ENCODE data around the gene AUTS2.
A peak's percentile ranks its signal among the peaks of the same experiment; 100 is the strongest.

AUTS2 gene

GRCh38 chr7:70734411-70734810 is 1136.1 kb downstream of the AUTS2 start:
- no peak overlapping the region for H3K4ac ChIP-seq (ENCODE audit: low read depth, low read length)
- no CpG with 5 or more reads among the region's 2 CpGs for WGBS (ENCODE audit: extremely low coverage, insufficient coverage, low lambda C conversion rate)
- no peaks in the 10 kb centered on the region for H3K36me3 ChIP-seq (ENCODE audit: control insufficient read depth, insufficient read depth, low read length)
- H3K27me3 ChIP-seq (ENCODE audit: insufficient read depth, low read length, poor library complexity): no peaks in the 10 kb centered on the region
- no peak overlapping the region for H3K18ac ChIP-seq (ENCODE audit: low read length)
- no peak for DNase-seq
- H3K56ac ChIP-seq (ENCODE audit: low read length): no peak overlapping the region
- no peak overlapping the region for H3K4me3 ChIP-seq (ENCODE audit: low read length)
- H4K8ac ChIP-seq (ENCODE audit: low read depth, low read length): no peak overlapping the region
- peaks cover 24% of the 10 kb centered on the region for H3K79me2 ChIP-seq (ENCODE audit: control insufficient read depth, insufficient read depth, low read length)
- H3K79me1 ChIP-seq (ENCODE audit: low read length): peaks cover 7% of the 10 kb centered on the region
- no peak overlapping the region for H3K23ac ChIP-seq (ENCODE audit: low read length)
- H3K9ac ChIP-seq (ENCODE audit: low read length): no peak overlapping the region
- no peak overlapping the region for H3K4me2 ChIP-seq (ENCODE audit: low read length)
- no peak overlapping the region for H2BK5ac ChIP-seq (ENCODE audit: low read length)
- H3K4me1 ChIP-seq (ENCODE audit: control insufficient read depth, low read depth, low read length): peaks cover under 1% of the 10 kb centered on the region
- H4K5ac ChIP-seq (ENCODE audit: low read length): no peak overlapping the region
- H2BK15ac ChIP-seq (replicated peaks; ENCODE audit: low read depth): no peak overlapping the region
- H2BK120ac ChIP-seq (ENCODE audit: low read depth, low read length): no peak overlapping the region
- H2AK5ac ChIP-seq (ENCODE audit: low read length): no peak overlapping the region
- no peak overlapping the region for H3K27ac ChIP-seq (ENCODE audit: low read depth, low read length)

- H3K27ac ChIP-seq (ENCODE audit: low read depth, low read length): no peak overlapping the region
These were observed 1137.0 kb downstream of the AUTS2 start for GRCh38 chr7:70735313-70735712.

GRCh38 chr7:70736715-70737460 is 1138.6 kb downstream of the AUTS2 start:
- no peak for DNase-seq
- Histone ChIP-seq H2BK5ac (ENCODE audit: low read length) (no peak overlapping the region), H3K56ac (ENCODE audit: low read length) (no peak overlapping the region), H2AK5ac (ENCODE audit: low read length) (no peak overlapping the region), H4K5ac (ENCODE audit: low read length) (no peak overlapping the region), H3K36me3 (ENCODE audit: control insufficient read depth, insufficient read depth, low read length) (no peaks in the 10 kb centered on the region), H3K23ac (ENCODE audit: low read length) (no peak overlapping the region), H3K18ac (ENCODE audit: low read length) (no peak overlapping the region), H3K27ac (ENCODE audit: low read depth, low read length) (no peak overlapping the region), H3K4me2 (ENCODE audit: low read length) (no peak overlapping the region), H3K4me1 (ENCODE audit: control insufficient read depth, low read depth, low read length) (no peaks in the 10 kb centered on the region), H3K4me3 (ENCODE audit: low read length) (no peak overlapping the region), H3K27me3 (ENCODE audit: insufficient read depth, low read length, poor library complexity) (no peaks in the 10 kb centered on the region), H4K8ac (ENCODE audit: low read depth, low read length) (no peak overlapping the region), H3K79me1 (ENCODE audit: low read length) (peaks cover 4% of the 10 kb centered on the region), H3K79me2 (ENCODE audit: control insufficient read depth, insufficient read depth, low read length) (peaks cover 20% of the 10 kb centered on the region), H3K4ac (ENCODE audit: low read depth, low read length) (no peak overlapping the region), H2BK120ac (ENCODE audit: low read depth, low read length) (no peak overlapping the region), H2BK15ac (replicated peaks; ENCODE audit: low read depth) (no peak overlapping the region), H3K9ac (ENCODE audit: low read length) (no peak overlapping the region)
- WGBS (ENCODE audit: extremely low coverage, insufficient coverage, low lambda C conversion rate): no CpG with 5 or more reads among the region's 11 CpGs

More at GRCh38 chr7:70735313-70735712, 1137.0 kb downstream of the AUTS2 start:
- Histone ChIP-seq H3K4me3 (ENCODE audit: low read length) (no peak overlapping the region), H4K8ac (ENCODE audit: low read depth, low read length) (no peak overlapping the region), H3K36me3 (ENCODE audit: control insufficient read depth, insufficient read depth, low read length) (no peaks in the 10 kb centered on the region), H3K27me3 (ENCODE audit: insufficient read depth, low read length, poor library complexity) (no peaks in the 10 kb centered on the region), H2BK15ac (replicated peaks; ENCODE audit: low read depth) (no peak overlapping the region), H3K79me2 (ENCODE audit: control insufficient read depth, insufficient read depth, low read length) (peaks cover 21% of the 10 kb centered on the region), H3K4me2 (ENCODE audit: low read length) (no peak overlapping the region), H3K9ac (ENCODE audit: low read length) (no peak overlapping the region), H3K56ac (ENCODE audit: low read length) (no peak overlapping the region), H2AK5ac (ENCODE audit: low read length) (no peak overlapping the region), H4K5ac (ENCODE audit: low read length) (no peak overlapping the region), H3K23ac (ENCODE audit: low read length) (no peak overlapping the region), H2BK5ac (ENCODE audit: low read length) (no peak overlapping the region), H2BK120ac (ENCODE audit: low read depth, low read length) (no peak overlapping the region), H3K4ac (ENCODE audit: low read depth, low read length) (no peak overlapping the region), H3K79me1 (ENCODE audit: low read length) (peaks cover 7% of the 10 kb centered on the region), H3K4me1 (ENCODE audit: control insufficient read depth, low read depth, low read length) (no peaks in the 10 kb centered on the region), H3K18ac (ENCODE audit: low read length) (no peak overlapping the region)
- DNase-seq: no peak
- WGBS (ENCODE audit: extremely low coverage, insufficient coverage, low lambda C conversion rate): no CpG with 5 or more reads among the region's 11 CpGs

- Histone ChIP-seq H4K5ac (ENCODE audit: low read length) (no peak overlapping the region), H3K27me3 (ENCODE audit: insufficient read depth, low read length, poor library complexity) (no peaks in the 10 kb centered on the region), H3K4me1 (ENCODE audit: control insufficient read depth, low read depth, low read length) (no peaks in the 10 kb centered on the region), H3K79me2 (ENCODE audit: control insufficient read depth, insufficient read depth, low read length) (peaks cover 16% of the 10 kb centered on the region), H3K18ac (ENCODE audit: low read length) (no peak overlapping the region), H2AK5ac (ENCODE audit: low read length) (no peak overlapping the region), H3K4me3 (ENCODE audit: low read length) (no peak overlapping the region), H3K79me1 (ENCODE audit: low read length) (no peaks in the 10 kb centered on the region), H3K4ac (ENCODE audit: low read depth, low read length) (no peak overlapping the region), H2BK15ac (replicated peaks; ENCODE audit: low read depth) (no peak overlapping the region), H3K56ac (ENCODE audit: low read length) (no peak overlapping the region), H3K9ac (ENCODE audit: low read length) (no peak overlapping the region), H3K23ac (ENCODE audit: low read length) (no peak overlapping the region), H4K8ac (ENCODE audit: low read depth, low read length) (no peak overlapping the region), H2BK120ac (ENCODE audit: low read depth, low read length) (no peak overlapping the region), H3K4me2 (ENCODE audit: low read length) (no peak overlapping the region), H3K27ac (ENCODE audit: low read depth, low read length) (no peak overlapping the region), H2BK5ac (ENCODE audit: low read length) (no peak overlapping the region), H3K36me3 (ENCODE audit: control insufficient read depth, insufficient read depth, low read length) (no peaks in the 10 kb centered on the region)
- no CpG with 5 or more reads among the region's 8 CpGs for WGBS (ENCODE audit: extremely low coverage, insufficient coverage, low lambda C conversion rate)
- peak; percentile 65 for DNase-seq
These were observed 1140.0 kb downstream of the AUTS2 start for GRCh38 chr7:70738151-70738885.

- no peak for DNase-seq
- no peak overlapping the region for H3K18ac ChIP-seq (ENCODE audit: low read length)
- WGBS (ENCODE audit: extremely low coverage, insufficient coverage, low lambda C conversion rate): no CpG with 5 or more reads among the region's 7 CpGs
- H2BK5ac ChIP-seq (ENCODE audit: low read length): no peak overlapping the region
- H2AK5ac ChIP-seq (ENCODE audit: low read length): no peak overlapping the region
- no peak overlapping the region for H2BK15ac ChIP-seq (replicated peaks; ENCODE audit: low read depth)
- no peak overlapping the region for H3K4me2 ChIP-seq (ENCODE audit: low read length)
- peaks cover 5% of the 10 kb centered on the region for H3K79me1 ChIP-seq (ENCODE audit: low read length)
- H3K4me1 ChIP-seq (ENCODE audit: control insufficient read depth, low read depth, low read length): no peaks in the 10 kb centered on the region
- no peaks in the 10 kb centered on the region for H3K27me3 ChIP-seq (ENCODE audit: insufficient read depth, low read length, poor library complexity)
- no peak overlapping the region for H3K56ac ChIP-seq (ENCODE audit: low read length)
- H4K8ac ChIP-seq (ENCODE audit: low read depth, low read length): no peak overlapping the region
- no peak overlapping the region for H2BK120ac ChIP-seq (ENCODE audit: low read depth, low read length)
- no peak overlapping the region for H4K5ac ChIP-seq (ENCODE audit: low read length)
- no peak overlapping the region for H3K9ac ChIP-seq (ENCODE audit: low read length)
- no peak overlapping the region for H3K27ac ChIP-seq (ENCODE audit: low read depth, low read length)
- H3K23ac ChIP-seq (ENCODE audit: low read length): no peak overlapping the region
- no peak overlapping the region for H3K4ac ChIP-seq (ENCODE audit: low read depth, low read length)
- H3K4me3 ChIP-seq (ENCODE audit: low read length): no peak overlapping the region
- H3K79me2 ChIP-seq (ENCODE audit: control insufficient read depth, insufficient read depth, low read length): peaks cover 23% of the 10 kb centered on the region
- H3K36me3 ChIP-seq (ENCODE audit: control insufficient read depth, insufficient read depth, low read length): no peaks in the 10 kb centered on the region
These were observed 1141.5 kb downstream of the AUTS2 start for GRCh38 chr7:70739646-70740210.

All from mesendoderm (in vitro differentiated cells).